Mucosa of descending colon (tissue), 3 donors: ENCODE data around the gene FEM1C. TPM values are rescaled to one million over a fixed set of nuclear protein-coding genes. Genes with fewer than 3 reads are reported as not detected.

Experiments used
- ATAC-seq: fragments of 200-7000 bp; cut with Tn5 transposase; one replicate; pipeline ENCODE4 v1.9.1; 2020; ENCODE audit warnings: mild to moderate bottlenecking, moderate library complexity
- DNase-seq, 3 donors: peaks; one replicate each; pipeline ENCODE4 v3.0.0-alpha.2; 2020
- H3K36me3 ChIP-seq: fragments of 200-600 bp; one replicate; pipeline ENCODE4 v1.8.0; 2021; ENCODE audit warnings: low read depth, mild to moderate bottlenecking
- H3K4me1 ChIP-seq: fragments of 200-600 bp; one replicate; pipeline ENCODE4 v1.8.0; 2021; ENCODE audit warnings: low read depth, mild to moderate bottlenecking
- H3K4me3 ChIP-seq: fragments of 200-600 bp; one replicate; pipeline ENCODE4 v1.8.0; 2021; ENCODE audit warnings: mild to moderate bottlenecking
- H3K9me3 ChIP-seq: fragments of 200-600 bp; one replicate; pipeline ENCODE4 v1.8.0; 2021; ENCODE audit warnings: mild to moderate bottlenecking
- CTCF ChIP-seq: fragments of 200-600 bp; IDR thresholded peaks from one replicate; pipeline ENCODE4 v1.8.0; 2022; ENCODE audit warnings: antibody characterized with exemption, mild to moderate bottlenecking
- intact Hi-C, 2 donors: fragments of 100-400 bp; cut with DNase I in 1 of 2; cut with micrococcal nuclease in 1 of 2; formaldehyde crosslinking; loops; one replicate each; pipeline versions ENCODE4 v1.11.0 to v1.11.1; 2022; cut with DNase I, micrococcal nuclease
- total RNA-seq, 3 donors: library from RNA; stranded (reverse); fragmentation: NEBNext Ultra II Directional in 2 of 3; extraction: Animal tissue kit (Norgen Biotek cat#: 25700) in 2 of 3; gene quantifications; one replicate each; pipeline versions ENCODE4 v1.2.1 to v1.2.4, GENCODE V29; 2021 to 2023
- donor health status: DM: no; HTN: no; CAD: no; lungs with moderate emphysema.
- donor health status: DM: no; HTN: no; CAD: no.
- donor health status: DM: no; HTN: yes; CAD: no.

The FEM1C gene
- total RNA-seq, 3 donors from 2014 or later: 31.1 to 37.7 (median 33.5) TPM

GRCh38 chr5:115542651-115543364 lies 1.8 kb downstream of the FEM1C start:
- Histone ChIP-seq H3K36me3 (no peaks in the 10 kb centered on the region), H3K9me3 (peaks cover 11% of the 10 kb centered on the region), H3K4me1 (peaks cover 31% of the 10 kb centered on the region), H3K4me3 (peak overlapping the region; percentile 80)
- intact Hi-C loops: loop anchor here in 1 of 2 donors (5.0 kb wide), 1 partner anchor 299 kb away; the partner anchor contains the start of genes AP3S1 and ATG12
- DNase-seq: peak in 1 of 3 donors; percentile 38
- ATAC-seq: no peak
- TF ChIP-seq CTCF: no peak

DNA sequence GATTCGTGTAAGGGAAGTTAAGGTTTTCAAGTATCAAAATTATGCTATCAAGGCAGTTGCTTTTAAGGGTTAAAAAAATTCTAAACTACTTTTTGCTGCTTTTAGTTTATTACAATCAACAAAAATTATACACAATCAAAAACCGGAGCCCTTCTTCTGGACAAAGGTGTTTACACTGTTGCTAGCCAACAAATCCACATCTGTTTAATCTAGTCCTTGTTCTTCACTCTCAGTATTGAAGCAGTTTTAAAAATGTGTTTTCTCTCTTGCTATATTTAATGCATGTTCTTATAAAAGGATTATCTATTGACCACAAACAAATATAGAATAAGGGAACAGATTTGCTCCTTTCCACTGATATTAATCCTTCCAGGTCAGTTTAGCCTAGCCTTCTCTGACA lies 2.5 kb downstream of the FEM1C start:
- Histone ChIP-seq H3K9me3 (peaks cover 11% of the 10 kb centered on the region), H3K36me3 (no peaks in the 10 kb centered on the region), H3K4me1 (peaks cover 39% of the 10 kb centered on the region), H3K4me3 (no peak overlapping the region)
- ATAC-seq: no peak
- no peak for DNase-seq
- TF ChIP-seq CTCF: no peak
- intact Hi-C loops: loop anchor here in 1 of 2 donors (5.0 kb wide), 1 partner anchor 300 kb away; the partner anchor contains the start of genes AP3S1 and ATG12

- Histone ChIP-seq H3K36me3 (no peaks in the 10 kb centered on the region), H3K4me3 (no peak overlapping the region), H3K4me1 (peaks cover 40% of the 10 kb centered on the region), H3K9me3 (peaks cover 11% of the 10 kb centered on the region)
- DNase-seq (no peak), ATAC-seq (no peak)
- intact Hi-C loops: loop anchor here in 1 of 2 donors (5.0 kb wide), 1 partner anchor 301 kb away; the partner anchor contains the start of genes AP3S1 and ATG12
- TF ChIP-seq CTCF: no peak
Measured at GRCh38 chr5:115541611-115542010, 3.0 kb downstream of the FEM1C start.

GRCh38 chr5:115535479-115536035 lies 9.0 kb downstream of the FEM1C start:
- no peak for ATAC-seq
- no peak for DNase-seq
- no peak overlapping the region for H3K4me3 ChIP-seq
- no peaks in the 10 kb centered on the region for H3K36me3 ChIP-seq
- no peaks in the 10 kb centered on the region for H3K9me3 ChIP-seq
- TF ChIP-seq CTCF: no peak
- peaks cover 43% of the 10 kb centered on the region for H3K4me1 ChIP-seq
- intact Hi-C loops: loop anchor here in 1 of 2 donors (10.0 kb wide), 1 partner anchor 111 kb away; no protein-coding TSS in a partner anchor

DNA sequence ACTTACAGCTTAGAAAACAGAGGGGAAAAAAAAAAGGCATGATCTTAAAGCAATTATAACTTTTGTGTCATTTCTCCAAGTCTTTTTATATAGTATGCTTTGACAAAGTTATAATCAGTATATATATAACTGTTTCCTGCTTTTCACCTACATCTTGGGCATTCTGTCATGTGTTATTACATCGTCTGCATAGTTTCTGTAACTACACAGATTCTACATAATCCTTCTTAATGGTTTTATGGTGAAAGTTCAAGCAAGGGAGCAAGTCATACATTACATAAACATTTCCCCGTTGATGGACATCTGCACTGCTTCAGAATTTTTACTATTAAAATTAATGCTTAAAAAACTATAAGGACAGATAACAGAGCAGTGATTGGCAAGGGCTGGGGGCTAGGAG lies 12.1 kb downstream of the FEM1C start:
- no peak for TF ChIP-seq CTCF
- Histone ChIP-seq H3K4me1 (peaks cover 39% of the 10 kb centered on the region), H3K36me3 (no peaks in the 10 kb centered on the region), H3K4me3 (no peak overlapping the region), H3K9me3 (no peaks in the 10 kb centered on the region)
- intact Hi-C loops: loop anchor here in 1 of 2 donors (10.0 kb wide), 1 partner anchor 108 kb away; no protein-coding TSS in a partner anchor
- DNase-seq (no peak), ATAC-seq (peak; percentile 82)
